Keratinocyte (primary cell): ENCODE results near the gene SHROOM3. TPM values are rescaled to one million over a fixed set of nuclear protein-coding genes. Genes with fewer than 3 reads are reported as not detected.

Experiments
- DNase-seq: peaks from one replicate; pipeline ENCODE4 v3.0.0-alpha.2; 2011; ENCODE audit warnings: low read depth, missing footprints, low spot score
- FAIRE-seq: peaks from 2 replicates; lab custom pipeline; 2011; peaks lifted over from hg19 to GRCh38; lab: Jason Lieb, UNC
- H2AFZ ChIP-seq: 2 replicates; pipeline ENCODE4 v1.6.0; 2012; ENCODE audit warnings: low read length, control low read depth, inconsistent platforms; ENCODE audit not compliant: control insufficient read depth
- H3K27ac ChIP-seq: 2 replicates; pipeline ENCODE4 v1.5.1; 2011; ENCODE audit warnings: low read length; ENCODE audit not compliant: control insufficient read depth, insufficient read depth
- H3K27me3 ChIP-seq: 3 replicates; pipeline ENCODE4 v1.6.0; 2011; ENCODE audit warnings: low read length; ENCODE audit not compliant: control insufficient read depth, insufficient read depth; ENCODE audit errors: extremely low read depth
- H3K36me3 ChIP-seq, 2 experiments: 2 replicates in 1 of 2; 3 replicates in 1 of 2; pipeline ENCODE4 v1.5.1; 2011; ENCODE audit warnings: low read length in 2 of 2, mild to moderate bottlenecking in 1 of 2; ENCODE audit not compliant: control insufficient read depth in 2 of 2, insufficient read depth in 2 of 2; ENCODE audit errors: extremely low read depth in 1 of 2
- H3K4me1 ChIP-seq: 3 replicates; pipeline ENCODE4 v1.5.1; 2011; ENCODE audit warnings: low read length; ENCODE audit not compliant: control insufficient read depth, insufficient read depth; ENCODE audit errors: extremely low read depth
- H3K4me2 ChIP-seq: 3 replicates; pipeline ENCODE4 v1.6.0; 2011; ENCODE audit warnings: low read depth, low read length; ENCODE audit not compliant: control insufficient read depth, insufficient read depth; ENCODE audit errors: extremely low read depth
- H3K4me3 ChIP-seq, 3 experiments: fragments of 200-600 bp in 1 of 3; sonication (generic) in 1 of 3; 2 replicates in 2 of 3; 3 replicates in 1 of 3; pipeline ENCODE4 v1.5.1; 2011 to 2016; ENCODE audit warnings: low read length in 3 of 3, mild to moderate bottlenecking in 3 of 3, control low read depth in 2 of 3, inconsistent platforms in 1 of 3, low read depth in 1 of 3, mixed read lengths in 1 of 3, mixed run types in 1 of 3, moderate library complexity in 1 of 3; ENCODE audit not compliant: control insufficient read depth in 2 of 3, insufficient read depth in 2 of 3; ENCODE audit errors: extremely low read depth in 1 of 3
- H3K79me2 ChIP-seq: 2 replicates; pipeline ENCODE4 v1.6.0; 2012; ENCODE audit warnings: low read length; ENCODE audit not compliant: control insufficient read depth, insufficient read depth
- H3K9ac ChIP-seq: 3 replicates; pipeline ENCODE4 v1.6.0; 2011; ENCODE audit warnings: low read length; ENCODE audit not compliant: control insufficient read depth, insufficient read depth; ENCODE audit errors: extremely low read depth
- H3K9me1 ChIP-seq: 3 replicates; pipeline ENCODE4 v1.6.0; 2011; ENCODE audit warnings: low read length; ENCODE audit not compliant: control insufficient read depth, insufficient read depth; ENCODE audit errors: extremely low read depth
- H3K9me3 ChIP-seq: 2 replicates; pipeline ENCODE4 v1.5.1; 2012; ENCODE audit warnings: low read depth, low read length; ENCODE audit not compliant: control insufficient read depth
- H4K20me1 ChIP-seq: 3 replicates; pipeline ENCODE4 v1.6.0; 2011; ENCODE audit warnings: low read length; ENCODE audit not compliant: control insufficient read depth, insufficient read depth; ENCODE audit errors: extremely low read depth
- EZH2 ChIP-seq: IDR thresholded peaks from one replicate; pipeline ENCODE4 v1.6.1; 2012; ENCODE audit warnings: inconsistent platforms, mild to moderate bottlenecking, low read length, moderate library complexity
- dilution Hi-C: fragments of 300-500 bp; cut with MboI; formaldehyde crosslinking; loops from one replicate; pipeline ENCODE4 v1.7.0; 2020; ENCODE audit warnings: low sequenced_read_pairs; ENCODE audit not compliant: extremely low pct_ligation_motif_present
- polyA plus RNA-seq, 5 experiments: library from polyadenylated mRNA; depleted of rRNA in 3 of 5; stranded (reverse) in 3 of 5; stranded (forward) in 1 of 5; unstranded in 1 of 5; fragments of >200 nt; gene quantifications; 1 replicate in 1 of 5; 2 replicates in 3 of 5; 3 replicates in 1 of 5; pipeline versions ENCODE4 v1.2.1 to v1.2.3, GENCODE V29; 2011 to 2012; ENCODE audit warnings: missing spikeins in 2 of 5, low read depth in 1 of 5, low replicate concordance in 1 of 5
- TF ChIP-seq, protein P1 (sequence below), 3 experiments: IDR thresholded peaks in 1 of 3; conservative IDR thresholded peaks in 1 of 3; optimal IDR thresholded peaks in 1 of 3; 2 replicates in 2 of 3; 3 replicates in 1 of 3; pipeline versions ENCODE3 to v1.5.1; 2011; ENCODE audit warnings: low read length in 3 of 3, mild to moderate bottlenecking in 3 of 3, moderate library complexity in 2 of 3, control low read depth in 1 of 3, inconsistent platforms in 1 of 3; ENCODE audit not compliant: insufficient read depth in 2 of 3; ENCODE audit errors: extremely low read depth in 1 of 3

SHROOM3 gene
- polyA plus RNA-seq, 1 donor (not counting 4 experiments of a cell fraction or from before 2014, with no cell fraction given): 4.9 TPM

GRCh38 chr4:76779740-76780459 is 344.9 kb downstream of the SHROOM3 start:
- no peaks in the 10 kb centered on the region for H3K79me2 ChIP-seq
- no peak for TF ChIP-seq EZH2
- TF ChIP-seq, protein P1, sequence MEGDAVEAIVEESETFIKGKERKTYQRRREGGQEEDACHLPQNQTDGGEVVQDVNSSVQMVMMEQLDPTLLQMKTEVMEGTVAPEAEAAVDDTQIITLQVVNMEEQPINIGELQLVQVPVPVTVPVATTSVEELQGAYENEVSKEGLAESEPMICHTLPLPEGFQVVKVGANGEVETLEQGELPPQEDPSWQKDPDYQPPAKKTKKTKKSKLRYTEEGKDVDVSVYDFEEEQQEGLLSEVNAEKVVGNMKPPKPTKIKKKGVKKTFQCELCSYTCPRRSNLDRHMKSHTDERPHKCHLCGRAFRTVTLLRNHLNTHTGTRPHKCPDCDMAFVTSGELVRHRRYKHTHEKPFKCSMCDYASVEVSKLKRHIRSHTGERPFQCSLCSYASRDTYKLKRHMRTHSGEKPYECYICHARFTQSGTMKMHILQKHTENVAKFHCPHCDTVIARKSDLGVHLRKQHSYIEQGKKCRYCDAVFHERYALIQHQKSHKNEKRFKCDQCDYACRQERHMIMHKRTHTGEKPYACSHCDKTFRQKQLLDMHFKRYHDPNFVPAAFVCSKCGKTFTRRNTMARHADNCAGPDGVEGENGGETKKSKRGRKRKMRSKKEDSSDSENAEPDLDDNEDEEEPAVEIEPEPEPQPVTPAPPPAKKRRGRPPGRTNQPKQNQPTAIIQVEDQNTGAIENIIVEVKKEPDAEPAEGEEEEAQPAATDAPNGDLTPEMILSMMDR (optimal IDR thresholded peaks at IDR 0.05 in 1 of 3, IDR thresholded peaks at IDR 0.05 in 1 of 3, conservative IDR thresholded peaks at IDR 0.05 in 1 of 3; ENCODE audit: extremely low read depth in 1 of 3, insufficient read depth in 2 of 3, low read length in 3 of 3): no peak
- no peak overlapping the region for H2AFZ ChIP-seq
- H3K36me3 ChIP-seq: peaks cover 1 to 14% of the 10 kb centered on the region in 2 experiments
- no peaks in the 10 kb centered on the region for H3K9me1 ChIP-seq
- peaks cover 27% of the 10 kb centered on the region for H3K4me1 ChIP-seq
- H3K4me2 ChIP-seq: no peak overlapping the region
- H3K9ac ChIP-seq: no peak overlapping the region
- FAIRE-seq (no peak), DNase-seq (no peak)
- H3K4me3 ChIP-seq: no peak overlapping the region
- H3K27ac ChIP-seq: no peak overlapping the region
- no peaks in the 10 kb centered on the region for H4K20me1 ChIP-seq
- H3K9me3 ChIP-seq: no peaks in the 10 kb centered on the region
- dilution Hi-C loops: no loop called here
- no peaks in the 10 kb centered on the region for H3K27me3 ChIP-seq

GRCh38 chr4:76780781-76781697 is 346.0 kb downstream of the SHROOM3 start:
- Histone ChIP-seq H3K9me3 (no peaks in the 10 kb centered on the region), H3K9me1 (no peaks in the 10 kb centered on the region), H3K4me2 (no peak overlapping the region), H3K27me3 (no peaks in the 10 kb centered on the region), H3K4me1 (peaks cover 27% of the 10 kb centered on the region), H3K9ac (no peak overlapping the region), H3K4me3 (no peak overlapping the region), H3K36me3 (peaks cover 1 to 14% of the 10 kb centered on the region in 2 experiments), H2AFZ (no peak overlapping the region), H4K20me1 (no peaks in the 10 kb centered on the region), H3K27ac (peak overlapping the region; percentile 79), H3K79me2 (no peaks in the 10 kb centered on the region)
- TF ChIP-seq, protein P1 (optimal IDR thresholded peaks at IDR 0.05 in 1 of 3, IDR thresholded peaks at IDR 0.05 in 1 of 3, conservative IDR thresholded peaks at IDR 0.05 in 1 of 3; ENCODE audit: extremely low read depth in 1 of 3, insufficient read depth in 2 of 3, low read length in 3 of 3): no peak
- no peak for TF ChIP-seq EZH2
- dilution Hi-C loops: no loop called here
- DNase-seq: no peak
- FAIRE-seq: no peak
